Measurements from ENCODE around the gene SMOC2.

The SMOC2 gene

DNA sequence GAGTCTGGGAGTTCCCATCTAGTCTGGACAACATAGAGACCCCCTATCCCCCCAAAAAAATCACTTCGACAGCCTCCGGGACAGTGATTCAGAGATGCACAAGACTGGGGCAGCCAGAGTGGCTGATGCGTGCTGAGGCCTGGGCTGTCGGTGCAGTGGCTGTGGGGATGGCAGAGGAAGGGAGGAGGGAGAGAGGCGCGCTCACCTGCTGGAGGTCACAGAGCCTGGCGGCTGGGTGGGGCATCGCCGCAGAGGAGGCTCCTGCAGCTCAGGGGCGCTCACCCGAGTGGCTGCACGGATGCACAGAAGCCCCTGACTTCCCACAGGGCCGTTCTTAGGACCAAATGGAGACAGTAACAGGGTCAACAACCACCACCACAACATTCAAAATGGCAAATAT lies 182.8 kb downstream of the SMOC2 start:
- no peak for DNase-seq (ENCODE audit: low spot score)
- no peak overlapping the region for H3K4me3 ChIP-seq (ENCODE audit: severe bottlenecking)
- H3K4me1 ChIP-seq (ENCODE audit: insufficient read depth, poor library complexity, severe bottlenecking), result no peaks in the 10 kb centered on the region
- no peak for TF ChIP-seq CTCF (IDR thresholded peaks at IDR 0.05; ENCODE audit: poor library complexity, severe bottlenecking)
- no peak overlapping the region for H3K27ac ChIP-seq (ENCODE audit: poor library complexity, severe bottlenecking)
- ATAC-seq (ENCODE audit: low read depth), result no peak
- H3K27me3 ChIP-seq (ENCODE audit: insufficient read depth, poor library complexity, severe bottlenecking), result no peaks in the 10 kb centered on the region
- no peaks in the 10 kb centered on the region for H3K9me3 ChIP-seq (ENCODE audit: severe bottlenecking)
- H3K36me3 ChIP-seq (ENCODE audit: low read depth), result no peaks in the 10 kb centered on the region

DNA sequence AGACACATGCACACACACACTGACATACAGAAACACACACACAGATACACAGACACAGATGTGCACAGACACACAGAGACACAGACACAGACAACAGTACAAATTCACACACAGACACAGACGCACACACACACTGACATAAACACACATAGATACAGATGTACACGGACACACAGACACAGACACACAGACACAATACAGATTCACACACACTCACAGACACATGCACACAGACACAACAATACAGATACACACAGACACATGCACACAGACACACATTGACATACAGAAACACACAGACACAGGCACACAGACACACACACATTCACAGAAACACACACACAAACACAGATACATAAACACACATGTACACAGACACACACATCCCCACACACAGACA lies 183.6 kb downstream of the SMOC2 start:
- TF ChIP-seq CTCF (IDR thresholded peaks at IDR 0.05; ENCODE audit: poor library complexity, severe bottlenecking), result no peak
- no peak overlapping the region for H3K27ac ChIP-seq (ENCODE audit: poor library complexity, severe bottlenecking)
- H3K4me3 ChIP-seq (ENCODE audit: severe bottlenecking), result no peak overlapping the region
- ATAC-seq (ENCODE audit: low read depth) (no peak), DNase-seq (ENCODE audit: low spot score) (no peak)
- no peaks in the 10 kb centered on the region for H3K9me3 ChIP-seq (ENCODE audit: severe bottlenecking)
- no peaks in the 10 kb centered on the region for H3K27me3 ChIP-seq (ENCODE audit: insufficient read depth, poor library complexity, severe bottlenecking)
- no peaks in the 10 kb centered on the region for H3K4me1 ChIP-seq (ENCODE audit: insufficient read depth, poor library complexity, severe bottlenecking)
- no peaks in the 10 kb centered on the region for H3K36me3 ChIP-seq (ENCODE audit: low read depth)

DNA sequence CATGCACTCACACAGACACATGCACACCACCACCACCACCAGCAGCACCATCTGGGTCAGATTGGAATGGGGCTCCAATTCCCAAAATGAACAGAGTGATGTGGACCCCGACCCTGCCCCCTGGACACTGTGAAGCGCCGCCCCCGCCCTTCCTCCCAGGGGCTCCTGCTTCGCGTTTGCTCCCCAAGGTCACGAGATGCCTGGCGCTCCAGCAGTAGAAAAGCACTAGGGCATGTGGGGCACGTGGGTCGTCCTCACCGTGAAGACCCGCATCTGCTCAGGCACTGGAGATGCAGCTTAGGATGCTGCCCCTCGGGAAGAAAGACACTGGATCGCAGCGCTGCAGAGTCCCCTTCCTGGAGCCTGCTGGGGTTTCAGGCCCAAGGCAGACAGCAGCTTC lies 184.0 kb downstream of the SMOC2 start:
- Histone ChIP-seq H3K36me3 (ENCODE audit: low read depth) (no peaks in the 10 kb centered on the region), H3K27ac (ENCODE audit: poor library complexity, severe bottlenecking) (no peak overlapping the region), H3K27me3 (ENCODE audit: insufficient read depth, poor library complexity, severe bottlenecking) (no peaks in the 10 kb centered on the region), H3K4me3 (ENCODE audit: severe bottlenecking) (no peak overlapping the region), H3K4me1 (ENCODE audit: insufficient read depth, poor library complexity, severe bottlenecking) (no peaks in the 10 kb centered on the region), H3K9me3 (ENCODE audit: severe bottlenecking) (no peaks in the 10 kb centered on the region)
- no peak for ATAC-seq (ENCODE audit: low read depth)
- no peak for TF ChIP-seq CTCF (IDR thresholded peaks at IDR 0.05; ENCODE audit: poor library complexity, severe bottlenecking)
- DNase-seq (ENCODE audit: low spot score), result no peak

DNA sequence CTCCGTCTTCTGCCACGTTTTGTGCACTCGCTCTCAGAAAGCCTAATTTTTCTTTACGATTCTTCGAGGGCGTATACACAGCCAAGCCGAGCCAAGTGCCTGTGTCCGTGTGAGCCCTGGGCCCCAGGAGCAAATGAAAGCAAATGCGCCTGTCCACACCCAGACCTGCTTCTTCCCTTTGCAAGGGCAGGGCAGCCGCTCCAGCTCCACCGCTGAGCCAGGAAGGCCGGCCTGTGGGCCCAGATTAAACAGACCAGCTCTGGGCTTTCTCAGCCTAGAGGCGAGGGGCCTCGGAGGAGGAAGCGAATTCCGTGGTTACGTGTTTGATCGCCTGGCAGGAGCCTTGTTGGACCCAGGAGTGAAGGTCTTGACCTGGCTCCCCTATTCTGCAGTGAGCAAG lies 184.6 kb downstream of the SMOC2 start:
- no peak for ATAC-seq (ENCODE audit: low read depth)

More for the DNA sequence above, 184.6 kb downstream of the SMOC2 start:
- H3K27ac ChIP-seq (ENCODE audit: poor library complexity, severe bottlenecking), result no peak overlapping the region
- H3K27me3 ChIP-seq (ENCODE audit: insufficient read depth, poor library complexity, severe bottlenecking), result no peaks in the 10 kb centered on the region
- no peaks in the 10 kb centered on the region for H3K36me3 ChIP-seq (ENCODE audit: low read depth)
- no peak for TF ChIP-seq CTCF (IDR thresholded peaks at IDR 0.05; ENCODE audit: poor library complexity, severe bottlenecking)
- no peaks in the 10 kb centered on the region for H3K9me3 ChIP-seq (ENCODE audit: severe bottlenecking)
- H3K4me1 ChIP-seq (ENCODE audit: insufficient read depth, poor library complexity, severe bottlenecking), result no peaks in the 10 kb centered on the region
- H3K4me3 ChIP-seq (ENCODE audit: severe bottlenecking), result no peak overlapping the region
- DNase-seq (ENCODE audit: low spot score), result no peak
